ENCODE measurements around the gene CD69. TPM values are rescaled to one million over a fixed set of nuclear protein-coding genes. Genes with fewer than 3 reads are reported as not detected.

Gene CD69
- total and polyA plus RNA-seq, 4 donors = 1.3 to 2.7 (median 1.7) TPM

Other genes with a start within 250 kb of the CD69 start
- gene KLRB1, start 153.0 kb downstream of the CD69 start, total RNA-seq = 1 to 10 TPM in 1 of 2 donors, under 1 TPM in 1; 0.75 to 1.2 TPM
- 1 to 10 TPM in 1 of 2 donors, under 1 TPM in 1; 0.53 to 1.2 TPM for gene KLRB1, start 153.0 kb downstream of the CD69 start, polyA plus RNA-seq
- gene CLEC2D, start 91.2 kb downstream of the CD69 start, total RNA-seq = 1 to 10 TPM; 3.1 to 3.7 TPM
- gene CLEC2D, start 91.2 kb downstream of the CD69 start, polyA plus RNA-seq = 1 to 10 TPM in 1 of 2 donors, under 1 TPM in 1; 0.16 to 2.8 TPM
- gene CLECL1, start 27.8 kb downstream of the CD69 start, total RNA-seq = under 1 TPM; 0.17 to 0.42 TPM
- under 1 TPM; 0.33 to 0.36 TPM for gene CLECL1, start 27.8 kb downstream of the CD69 start, polyA plus RNA-seq
- 1 to 10 TPM in 1 of 2 donors, under 1 TPM in 1; 0.56 to 1.5 TPM for gene KLRF1, start 66.6 kb upstream of the CD69 start, total RNA-seq
- gene KLRF1, start 66.6 kb upstream of the CD69 start, polyA plus RNA-seq = under 1 TPM; 0.18 to 0.96 TPM
- 1 to 10 TPM; 3.1 to 3.2 TPM for gene CLEC2B, start 108.5 kb upstream of the CD69 start, total RNA-seq
- 1 to 10 TPM; 2.9 to 4.2 TPM for gene CLEC2B, start 108.5 kb upstream of the CD69 start, polyA plus RNA-seq
- gene KLRF2, start 120.6 kb upstream of the CD69 start, total RNA-seq = not detected
- not detected for gene KLRF2, start 120.6 kb upstream of the CD69 start, polyA plus RNA-seq
- gene CLEC2A, start 171.5 kb upstream of the CD69 start, total RNA-seq = not detected
- gene CLEC2A, start 171.5 kb upstream of the CD69 start, polyA plus RNA-seq = not detected
- gene CLEC12A, start 210.5 kb upstream of the CD69 start, total RNA-seq = 1 to 10 TPM; 2.3 to 3.4 TPM
- gene CLEC12A, start 210.5 kb upstream of the CD69 start, polyA plus RNA-seq = 1 to 10 TPM; 3.0 to 4.7 TPM
- 10 to 100 TPM; 28.0 to 29.8 TPM for gene CLEC1B, start 238.2 kb upstream of the CD69 start, total RNA-seq
- gene CLEC1B, start 238.2 kb upstream of the CD69 start, polyA plus RNA-seq = 10 to 100 TPM; 33.2 to 36.4 TPM
- under 1 TPM; 0.17 to 0.23 TPM for gene CLEC12B, start 249.7 kb upstream of the CD69 start, total RNA-seq
- gene CLEC12B, start 249.7 kb upstream of the CD69 start, polyA plus RNA-seq = under 1 TPM; 0.16 to 0.24 TPM